Neuronal stem cell (in vitro differentiated cells): ENCODE results near the gene PATJ.

Experiments
- DNase-seq: peaks from one replicate; pipeline ENCODE4 v3.0.0-alpha.2; 2013; ENCODE audit warnings: low spot score
- H2AFZ ChIP-seq: one replicate; pipeline ENCODE4 v1.6.1; 2013; ENCODE audit warnings: mild to moderate bottlenecking, low read length, inconsistent platforms
- H2AK5ac ChIP-seq: 2 replicates; pipeline ENCODE4 v1.6.1; 2013; ENCODE audit warnings: low read depth, mild to moderate bottlenecking, inconsistent platforms, low read length, moderate library complexity, mixed read lengths
- H2BK120ac ChIP-seq: 2 replicates; pipeline ENCODE4 v1.6.1; 2013; ENCODE audit warnings: low read depth, mild to moderate bottlenecking, inconsistent platforms, low read length, moderate library complexity, mixed read lengths
- H2BK12ac ChIP-seq: one replicate; pipeline ENCODE4 v1.6.1; 2013; ENCODE audit warnings: low read length, inconsistent platforms
- H2BK15ac ChIP-seq: 2 replicates; pipeline ENCODE4 v1.6.1; 2013; ENCODE audit warnings: mild to moderate bottlenecking, low read length, inconsistent platforms, mixed read lengths
- H2BK5ac ChIP-seq: one replicate; pipeline ENCODE4 v1.6.1; 2013; ENCODE audit warnings: inconsistent platforms, mild to moderate bottlenecking, low read length, moderate library complexity
- H3K14ac ChIP-seq: one replicate; pipeline ENCODE4 v1.6.1; 2013; ENCODE audit warnings: low read length, inconsistent platforms
- H3K18ac ChIP-seq: 2 replicates; pipeline ENCODE4 v1.6.1; 2013; ENCODE audit warnings: low read length, inconsistent platforms
- H3K23ac ChIP-seq: 2 replicates; pipeline ENCODE4 v1.6.1; 2013; ENCODE audit warnings: low read depth, mild to moderate bottlenecking, mixed read lengths, low read length, inconsistent platforms; ENCODE audit not compliant: poor library complexity
- H3K27ac ChIP-seq: replicated peaks from 3 replicates; pipeline ENCODE4 v1.5.1; 2013; ENCODE audit warnings: low read length, inconsistent platforms
- H3K27me3 ChIP-seq, 3 experiments: 2 replicates each; pipeline ENCODE4 v1.6.1; 2013; ENCODE audit warnings: low read length in 3 of 3, mild to moderate bottlenecking in 2 of 3, inconsistent platforms in 1 of 3, low read depth in 1 of 3, mixed read lengths in 1 of 3, moderate library complexity in 1 of 3; ENCODE audit not compliant: control insufficient read depth in 3 of 3, insufficient read depth in 3 of 3
- H3K36me3 ChIP-seq, 2 donors: replicated peaks in 1 of 2; 2 replicates each; pipeline ENCODE4 v1.6.1; 2013; ENCODE audit warnings: low read length in 2 of 2; ENCODE audit not compliant: control insufficient read depth in 2 of 2, insufficient read depth in 2 of 2
- H3K4ac ChIP-seq: 2 replicates; pipeline ENCODE4 v1.6.1; 2013; ENCODE audit warnings: inconsistent platforms, mild to moderate bottlenecking, low read length, moderate library complexity
- H3K4me1 ChIP-seq, 2 donors: 1 replicate in 1 of 2; 2 replicates in 1 of 2; pipeline ENCODE4 v1.6.1; 2013; ENCODE audit warnings: low read length in 2 of 2, low read depth in 1 of 2; ENCODE audit not compliant: control insufficient read depth in 2 of 2, insufficient read depth in 1 of 2
- H3K4me2 ChIP-seq: one replicate; pipeline ENCODE4 v1.6.1; 2013; ENCODE audit warnings: mild to moderate bottlenecking, low read length, inconsistent platforms; ENCODE audit not compliant: insufficient read depth, poor library complexity, severe bottlenecking
- H3K4me3 ChIP-seq, 2 donors: 2 replicates each; pipeline ENCODE4 v1.5.1; 2013; ENCODE audit warnings: low read length in 2 of 2, mild to moderate bottlenecking in 2 of 2, inconsistent platforms in 1 of 2, moderate library complexity in 1 of 2
- H3K79me1 ChIP-seq: one replicate; pipeline ENCODE4 v1.6.1; 2013; ENCODE audit warnings: low read depth, mild to moderate bottlenecking, inconsistent platforms, low read length, moderate library complexity
- H3K9ac ChIP-seq: one replicate; pipeline ENCODE4 v1.6.1; 2013; ENCODE audit warnings: mild to moderate bottlenecking, low read depth, low read length, inconsistent platforms; ENCODE audit not compliant: poor library complexity
- H3K9me3 ChIP-seq, 2 donors: replicated peaks in 1 of 2; 2 replicates each; pipeline versions ENCODE3 to v1.6.1; 2013; ENCODE audit warnings: low read length in 2 of 2, mild to moderate bottlenecking in 2 of 2, inconsistent platforms in 1 of 2, low read depth in 1 of 2, mixed read lengths in 1 of 2, moderate library complexity in 1 of 2; ENCODE audit not compliant: control insufficient read depth in 2 of 2, insufficient read depth in 1 of 2
- H4K8ac ChIP-seq: one replicate; pipeline ENCODE4 v1.6.1; 2013; ENCODE audit warnings: low read depth, mild to moderate bottlenecking, inconsistent platforms, low read length, moderate library complexity
- H4K91ac ChIP-seq: one replicate; pipeline ENCODE4 v1.6.1; 2013; ENCODE audit warnings: low read length, low read depth, mild to moderate bottlenecking, inconsistent platforms; ENCODE audit not compliant: poor library complexity
- WGBS, 2 donors: extraction: QIAGEN DNeasy Blood & Tissue Kit; methylation state at CpG; one replicate each; pipeline ENCODE4 v1.1.7; 2013; ENCODE audit warnings: missing lambda C conversion rate in 2 of 2, mixed read lengths in 1 of 2; ENCODE audit not compliant: insufficient read length in 2 of 2, insufficient replicate concordance in 1 of 2; ENCODE audit errors: extremely low coverage in 2 of 2; 5-methylcytosine and 5-hydroxymethylcytosine counted together

PATJ gene

DNA sequence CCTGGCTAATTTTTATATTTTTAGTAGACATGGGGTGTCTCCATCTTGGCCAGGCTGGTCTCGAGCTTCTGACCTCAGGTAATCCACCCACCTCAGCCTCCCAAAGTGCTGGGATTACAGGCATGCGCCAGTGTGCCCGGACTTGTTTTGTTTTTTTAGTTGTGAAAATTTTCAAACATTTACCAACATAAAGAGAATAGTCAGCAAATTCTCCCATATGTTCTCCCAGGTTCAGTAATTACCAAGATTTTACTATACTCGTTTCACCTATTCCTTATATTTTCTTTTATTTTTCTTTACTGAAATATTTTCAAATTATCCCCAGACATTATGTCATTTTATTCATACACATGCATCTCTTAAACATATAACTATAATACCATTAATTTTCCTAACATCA is 234.3 kb downstream of the PATJ start:
- WGBS, 2 donors: 100% methylated on average over 1 of the region's 4 CpGs
- Histone ChIP-seq H3K9me3 (no peaks in the 10 kb centered on the region), H2BK5ac (no peak overlapping the region), H2BK15ac (no peak overlapping the region), H3K23ac (no peak overlapping the region), H2AK5ac (no peak overlapping the region), H4K91ac (no peak overlapping the region), H3K27ac (no peak overlapping the region), H2BK12ac (no peak overlapping the region), H3K18ac (no peak overlapping the region), H3K14ac (no peak overlapping the region), H3K4me2 (no peak overlapping the region), H4K8ac (no peak overlapping the region), H3K4ac (no peak overlapping the region), H2BK120ac (no peak overlapping the region), H3K4me1 (no peaks in the 10 kb centered on the region), H3K9ac (no peak overlapping the region), H2AFZ (no peak overlapping the region), H3K79me1 (no peaks in the 10 kb centered on the region), H3K27me3 (no peaks in the 10 kb centered on the region), H3K4me3 (no peak overlapping the region), H3K36me3 (no peaks in the 10 kb centered on the region)
- DNase-seq: no peak

DNA sequence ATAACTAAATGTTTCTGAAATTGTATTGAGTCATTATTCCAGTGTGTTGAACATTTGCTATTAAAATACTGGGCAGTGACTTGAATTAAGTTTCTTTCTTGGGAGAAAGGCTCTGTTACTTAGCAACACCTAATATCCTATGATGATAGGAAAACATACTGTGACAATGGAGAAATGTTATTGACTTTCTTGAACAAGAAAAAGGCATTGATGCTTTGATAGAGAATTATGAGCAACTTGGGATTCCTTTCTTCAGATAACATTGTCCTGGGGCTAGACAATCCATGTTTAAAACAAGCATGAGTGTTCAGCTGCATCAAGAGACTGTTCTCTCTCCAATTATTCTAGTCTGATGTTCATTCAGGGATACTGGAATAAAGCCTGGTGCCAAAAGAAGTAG is 236.5 kb downstream of the PATJ start:
- no peak overlapping the region for H3K4me2 ChIP-seq
- H2AFZ ChIP-seq: no peak overlapping the region
- no peak overlapping the region for H3K4me3 ChIP-seq
- H2BK120ac ChIP-seq: no peak overlapping the region
- H4K91ac ChIP-seq: no peak overlapping the region
- no peak overlapping the region for H3K4ac ChIP-seq
- no peaks in the 10 kb centered on the region for H3K79me1 ChIP-seq
- H3K14ac ChIP-seq: no peak overlapping the region
- no peaks in the 10 kb centered on the region for H3K9me3 ChIP-seq
- no peak overlapping the region for H3K23ac ChIP-seq
- no peak overlapping the region for H2BK12ac ChIP-seq
- no peaks in the 10 kb centered on the region for H3K27me3 ChIP-seq
- H2BK5ac ChIP-seq: no peak overlapping the region
- no peak overlapping the region for H4K8ac ChIP-seq
- no peak overlapping the region for H3K27ac ChIP-seq
- no peak overlapping the region for H2AK5ac ChIP-seq
- no peak for DNase-seq
- H3K4me1 ChIP-seq: peaks cover 0 to 1% of the 10 kb centered on the region in 2 donors
- H2BK15ac ChIP-seq: no peak overlapping the region
- no peak overlapping the region for H3K18ac ChIP-seq
- H3K9ac ChIP-seq: no peak overlapping the region
- H3K36me3 ChIP-seq: no peaks in the 10 kb centered on the region

DNA sequence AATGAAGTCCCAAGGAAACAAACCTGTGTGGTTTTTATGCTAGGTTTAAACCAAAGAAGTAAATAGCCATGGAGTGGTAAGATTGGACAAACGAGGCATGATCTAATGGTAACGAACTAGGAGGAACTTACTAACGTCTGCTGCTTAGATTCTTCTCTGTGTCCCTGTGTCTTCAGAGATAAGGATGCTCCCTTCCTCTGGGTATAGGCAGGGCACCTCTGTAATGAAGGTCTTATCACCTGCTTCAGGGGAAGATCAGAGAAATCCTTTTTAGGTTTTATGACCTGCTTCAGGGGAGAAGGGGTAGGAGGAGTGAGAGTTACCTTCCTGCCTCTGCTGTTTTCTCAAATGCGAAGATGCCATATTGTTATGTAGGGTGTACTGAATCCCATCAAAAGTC is 237.4 kb downstream of the PATJ start:
- WGBS, 2 donors: no CpG with 5 or more reads among the region's 4 CpGs
- Histone ChIP-seq H2BK120ac (no peak overlapping the region), H3K4me3 (no peak overlapping the region), H3K4me2 (no peak overlapping the region), H2AFZ (no peak overlapping the region), H3K18ac (no peak overlapping the region), H3K9ac (no peak overlapping the region), H2BK12ac (no peak overlapping the region), H4K8ac (no peak overlapping the region), H2BK5ac (no peak overlapping the region), H3K4ac (no peak overlapping the region), H2BK15ac (no peak overlapping the region), H3K27me3 (no peaks in the 10 kb centered on the region), H2AK5ac (no peak overlapping the region), H4K91ac (no peak overlapping the region), H3K36me3 (no peaks in the 10 kb centered on the region), H3K27ac (no peak overlapping the region), H3K23ac (no peak overlapping the region), H3K79me1 (no peaks in the 10 kb centered on the region), H3K9me3 (no peaks in the 10 kb centered on the region), H3K4me1 (peaks cover 0 to 1% of the 10 kb centered on the region in 2 donors), H3K14ac (no peak overlapping the region)
- DNase-seq: no peak

DNA sequence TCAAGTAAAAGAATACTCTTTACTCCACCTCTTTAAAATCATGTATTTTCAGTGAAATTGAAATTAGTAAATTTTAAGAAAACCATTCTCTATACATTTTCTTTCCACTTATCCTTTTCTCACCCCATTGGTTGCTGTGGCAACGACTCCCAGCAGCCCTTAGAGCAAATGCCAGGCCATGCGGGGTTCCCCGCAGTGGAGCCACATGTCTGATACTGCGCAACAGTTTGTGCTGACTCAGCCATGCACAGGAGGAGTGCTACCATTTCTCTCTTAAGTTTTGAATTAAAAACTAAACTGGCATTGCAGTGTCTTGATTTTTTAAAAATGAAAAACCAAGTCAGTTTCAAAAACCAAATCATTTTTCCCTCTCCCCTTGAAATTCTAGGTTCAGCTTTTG is 238.3 kb downstream of the PATJ start:
- Histone ChIP-seq H3K79me1 (no peaks in the 10 kb centered on the region), H2AFZ (peak overlapping the region; percentile 64), H3K27ac (no peak overlapping the region), H4K8ac (no peak overlapping the region), H2BK15ac (no peak overlapping the region), H4K91ac (no peak overlapping the region), H3K4me3 (no peak overlapping the region), H2BK12ac (no peak overlapping the region), H3K9ac (no peak overlapping the region), H3K4me1 (peaks cover 0 to 1% of the 10 kb centered on the region in 2 donors), H2BK120ac (no peak overlapping the region), H3K18ac (no peak overlapping the region), H3K9me3 (no peaks in the 10 kb centered on the region), H2BK5ac (no peak overlapping the region), H3K14ac (no peak overlapping the region), H3K23ac (no peak overlapping the region), H3K4ac (no peak overlapping the region), H3K4me2 (no peak overlapping the region), H2AK5ac (no peak overlapping the region), H3K27me3 (no peaks in the 10 kb centered on the region), H3K36me3 (no peaks in the 10 kb centered on the region)
- DNase-seq: no peak
- WGBS, 2 donors: no CpG with 5 or more reads among the region's 4 CpGs
